GM19324 (cell line): ENCODE measurements around the gene PPY.
"Not testable (repeated sequence)": the region's sequence is repeated elsewhere in the genome, so short reads cannot be mapped to it uniquely, and the experiment has no call there.

ENCODE experiments used
- ATAC-seq: cut with Tn5 transposase; IDR thresholded peaks from one replicate; pipeline ENCODE4 v1.9.1; 2021; ENCODE audit warnings: mild to moderate bottlenecking, moderate library complexity; ENCODE audit not compliant: unreplicated experiment, low FRiP score

The PPY gene, protein sequence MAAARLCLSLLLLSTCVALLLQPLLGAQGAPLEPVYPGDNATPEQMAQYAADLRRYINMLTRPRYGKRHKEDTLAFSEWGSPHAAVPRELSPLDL

DNA sequence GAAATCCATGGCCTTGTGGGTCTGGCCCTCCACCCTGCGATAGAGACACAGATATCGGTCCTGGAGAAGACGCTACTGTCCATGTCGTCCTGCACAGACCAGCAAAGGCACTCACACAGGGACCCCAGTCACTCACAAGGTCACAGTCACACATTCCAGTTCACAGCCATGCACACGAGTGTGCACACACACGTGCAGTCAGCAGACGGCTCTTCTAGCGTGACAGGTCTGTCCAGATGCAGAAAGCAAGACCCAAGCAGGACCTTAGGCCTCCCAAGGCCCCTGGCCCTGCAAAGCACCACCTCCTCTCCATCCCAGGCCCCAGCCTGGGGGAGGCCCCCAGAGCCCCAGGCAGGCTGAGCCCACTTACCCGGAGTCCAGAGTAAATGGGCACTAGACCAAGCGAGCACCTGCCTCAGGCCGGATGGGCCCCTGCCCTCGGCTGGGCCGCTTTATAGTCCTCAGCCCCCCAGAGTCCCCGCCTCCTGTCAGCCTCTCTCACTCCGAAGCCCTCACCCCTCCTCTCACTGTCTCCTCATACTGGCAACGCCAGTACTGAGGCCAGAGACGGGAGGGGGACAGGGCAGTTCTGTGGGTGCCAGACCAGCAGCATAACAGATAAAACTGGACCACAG lies at the start of gene PPY:
Gene PPY, minus strand, starts transcription at position 426 of the 635 bp plus-strand sequence. CDS start 822 bp downstream, outside the sequence.
- ATAC-seq, result no peak

DNA sequence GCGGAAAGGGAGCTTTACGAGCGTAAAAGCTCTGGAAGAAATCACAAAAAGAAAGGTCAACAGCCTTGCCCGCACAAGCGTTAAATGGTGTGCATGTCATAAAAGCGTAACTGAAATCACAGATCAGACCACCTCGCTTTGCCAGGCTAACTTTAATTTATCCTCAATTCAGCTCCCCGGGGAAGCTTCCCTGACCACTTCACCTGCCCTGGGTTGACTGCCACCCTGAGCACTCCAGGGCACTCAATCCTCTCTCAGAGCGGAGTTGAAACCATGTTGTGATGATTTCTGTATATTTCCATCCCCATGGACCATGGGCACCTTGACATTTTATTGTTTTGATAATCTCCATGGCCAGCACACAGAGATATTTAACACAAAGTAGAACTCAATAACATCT lies 46.0 kb upstream of the PPY start:
- no peak for ATAC-seq

DNA sequence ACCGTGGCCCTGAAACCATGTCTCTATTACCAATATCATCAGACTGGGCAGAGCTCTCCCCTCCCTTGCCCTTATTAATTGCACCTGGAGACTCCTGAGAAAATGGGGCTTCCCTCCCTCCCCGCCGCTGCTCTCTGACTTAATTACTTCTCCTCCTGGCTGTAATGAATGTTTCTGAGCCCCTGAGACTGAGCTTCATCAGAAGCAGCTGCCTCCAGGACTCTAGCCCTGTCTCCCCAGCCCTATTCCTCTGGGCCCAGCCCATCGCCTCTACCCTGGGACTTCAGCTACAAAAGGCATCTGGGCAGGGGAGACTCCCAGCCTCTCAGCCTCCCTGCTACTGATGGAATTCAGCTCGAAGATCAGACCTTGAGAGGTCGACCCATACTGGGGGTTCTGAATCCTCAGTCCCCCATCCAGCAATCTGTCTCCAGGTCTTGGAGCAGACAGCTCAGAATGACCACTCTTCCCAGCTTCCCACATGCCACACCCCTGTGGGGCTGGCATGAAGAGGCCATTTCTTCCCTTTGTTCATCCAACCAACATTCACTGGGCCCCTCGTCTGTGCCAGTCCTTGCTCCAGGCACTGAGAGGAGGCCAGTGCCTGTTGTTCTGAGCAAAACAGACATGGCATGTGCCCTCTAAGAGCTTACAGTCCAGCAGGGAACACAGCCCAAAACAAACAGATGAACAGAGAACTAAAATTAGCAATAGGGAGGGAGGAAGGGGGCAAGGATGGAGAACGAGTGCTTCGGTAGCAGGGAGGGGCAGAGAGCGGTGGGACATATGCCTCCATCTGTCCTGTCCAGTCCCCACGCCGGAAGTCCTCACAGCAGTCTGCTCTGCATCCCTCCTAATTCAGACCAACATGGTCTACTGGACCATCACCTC lies 45.1 kb upstream of the PPY start:
- no peak for ATAC-seq

DNA sequence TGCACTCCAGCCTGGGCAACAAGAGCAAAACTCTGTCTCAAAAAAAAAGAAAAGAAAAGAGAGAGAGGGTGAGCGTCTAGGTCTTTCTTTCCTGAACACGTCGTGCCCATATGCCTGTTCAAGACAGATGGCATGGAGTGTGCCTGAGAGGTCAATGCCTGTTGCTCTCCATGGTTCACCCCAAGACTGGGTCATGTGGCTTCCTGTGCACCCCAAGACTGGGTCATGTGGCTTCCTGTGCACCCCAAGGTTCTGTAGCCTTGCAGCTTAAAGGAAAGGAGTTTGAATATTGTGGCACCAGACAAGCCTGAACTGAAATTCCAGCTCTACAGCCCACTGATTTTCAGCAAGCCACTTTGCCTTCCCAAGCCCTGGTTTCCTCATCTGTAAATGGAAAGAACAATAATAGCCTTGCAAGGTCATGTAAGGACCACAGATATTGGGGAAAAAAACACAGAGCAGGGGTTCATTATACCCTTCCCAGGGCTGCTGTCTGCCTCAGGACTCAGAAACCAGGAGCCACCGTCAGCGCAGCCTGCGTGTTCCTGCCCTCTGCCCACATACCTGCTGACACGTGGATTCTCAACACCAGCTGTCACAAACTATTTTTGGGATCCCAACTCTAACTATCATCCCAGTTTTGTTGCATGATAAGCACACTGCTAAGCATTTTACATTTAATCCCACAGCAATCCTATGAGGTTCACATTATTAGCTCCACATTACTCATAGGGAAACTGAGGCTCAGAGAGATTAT lies 44.1 kb upstream of the PPY start:
- no peak for ATAC-seq

DNA sequence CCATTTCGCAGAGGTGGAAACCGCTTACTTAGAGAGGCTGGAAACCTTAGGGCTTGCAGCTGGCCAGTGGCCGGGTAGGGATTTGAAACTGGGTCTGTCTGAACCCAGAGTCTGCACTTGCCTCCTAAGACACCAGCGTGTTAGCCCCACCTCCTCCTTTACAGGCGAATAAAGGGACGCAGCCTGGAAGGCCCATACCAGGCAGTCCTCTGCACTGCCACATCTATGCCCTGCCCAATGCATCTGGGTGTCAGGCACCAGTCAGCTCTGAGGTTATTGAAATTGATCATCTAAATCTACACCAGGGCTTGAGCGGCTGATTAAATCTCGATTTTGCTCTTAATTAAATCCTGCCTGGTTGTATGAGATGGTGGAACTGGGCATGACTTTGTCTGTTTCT lies 42.2 kb upstream of the PPY start:
- no peak for ATAC-seq

DNA sequence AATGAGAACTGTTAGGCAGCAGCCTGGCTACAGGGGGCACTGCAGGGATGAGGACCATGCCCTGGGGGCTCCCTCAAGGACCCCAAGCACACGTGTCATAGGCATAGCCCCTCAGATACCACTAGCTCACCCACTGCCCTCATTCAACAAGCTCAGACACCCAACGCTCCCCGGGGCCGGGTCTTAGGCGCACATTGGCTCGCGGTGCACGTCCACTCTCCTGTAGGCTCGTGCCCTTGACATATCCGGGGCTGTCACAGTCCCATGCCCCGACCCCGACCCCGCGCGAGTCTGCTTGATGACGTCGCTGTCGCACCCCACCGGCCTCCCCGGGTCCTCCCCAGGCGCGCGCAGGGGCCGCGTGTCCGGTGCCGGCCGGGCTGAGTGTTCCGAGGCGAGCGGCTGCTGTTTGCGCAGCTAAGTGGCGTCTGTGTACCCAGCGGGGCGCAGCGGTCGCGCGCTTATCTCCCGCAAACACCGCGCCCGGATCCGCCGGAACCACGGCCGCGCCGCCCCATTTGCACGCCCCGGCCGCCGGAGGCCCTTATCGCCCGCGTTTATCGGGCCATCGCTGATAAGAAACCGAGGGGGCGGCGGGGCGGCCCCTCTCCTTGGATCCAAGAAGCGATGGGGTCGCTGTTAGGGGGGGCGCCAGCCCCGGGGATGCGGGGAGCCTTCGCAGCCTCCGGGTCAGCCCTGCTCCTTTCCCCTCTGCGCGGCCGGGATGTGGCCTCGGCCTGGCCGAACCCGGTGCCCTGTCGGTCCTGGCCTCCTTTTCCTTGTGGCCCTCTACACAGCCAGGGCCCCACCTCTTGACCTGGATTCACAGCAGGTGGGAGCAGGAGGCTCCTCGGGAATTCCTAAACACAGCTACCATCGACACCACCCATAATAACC lies 41.5 kb upstream of the PPY start:
- ATAC-seq, result no peak

DNA sequence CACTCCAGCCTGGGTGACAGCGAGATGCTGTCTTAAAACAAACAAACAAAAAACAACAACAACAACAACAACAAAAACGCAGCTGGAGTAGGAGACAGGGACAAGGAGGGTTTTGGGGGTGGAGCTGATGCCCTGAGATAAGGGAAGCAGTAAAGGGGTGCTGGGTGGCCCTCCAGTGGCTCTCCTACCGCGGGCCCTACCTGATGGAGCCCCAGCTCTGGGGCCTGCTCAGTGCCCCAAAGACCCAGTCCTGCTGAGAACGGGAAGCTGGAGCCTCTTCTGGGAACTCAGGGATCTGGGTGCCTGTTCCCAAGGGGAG lies 40.9 kb upstream of the PPY start:
- no peak for ATAC-seq

DNA sequence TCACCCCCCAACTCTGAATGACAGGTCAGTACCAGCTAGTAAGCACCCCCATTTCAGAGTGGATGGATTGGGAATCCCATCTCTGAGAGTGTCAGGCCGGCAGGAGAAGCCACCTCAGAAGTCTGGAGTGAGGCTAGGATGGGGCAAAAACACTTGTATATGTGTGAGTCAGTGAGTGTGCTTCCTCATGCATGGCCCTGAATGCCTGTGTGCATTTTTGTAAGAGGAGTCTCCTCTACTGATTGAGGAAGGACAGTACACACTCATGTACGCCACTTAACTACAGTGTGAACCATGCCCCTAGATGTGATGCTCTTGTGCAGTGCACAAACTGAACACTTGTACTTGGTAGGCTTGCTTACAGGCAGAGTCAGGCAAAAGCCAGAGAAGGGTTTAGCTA lies 39.9 kb upstream of the PPY start:
- ATAC-seq, result no peak

DNA sequence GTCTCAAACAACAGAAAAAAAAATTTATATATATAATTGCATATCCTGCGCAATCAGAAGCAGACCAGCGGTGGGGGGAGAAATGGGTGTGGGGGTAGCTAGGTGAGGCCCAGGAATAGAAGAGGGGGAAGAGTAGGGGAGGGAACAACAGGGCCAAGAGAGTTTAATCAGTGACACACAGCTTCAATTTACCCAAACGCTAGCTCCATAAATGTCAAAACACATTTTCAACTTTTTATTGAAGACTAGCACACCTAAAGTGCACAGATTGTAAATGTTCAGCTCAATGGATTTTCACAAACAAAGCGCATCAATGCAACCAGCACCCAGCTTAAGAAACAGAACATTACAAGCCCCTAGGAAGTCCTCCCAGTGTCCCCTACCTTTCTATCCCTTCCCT lies 37.4 kb upstream of the PPY start:
- no peak for ATAC-seq

DNA sequence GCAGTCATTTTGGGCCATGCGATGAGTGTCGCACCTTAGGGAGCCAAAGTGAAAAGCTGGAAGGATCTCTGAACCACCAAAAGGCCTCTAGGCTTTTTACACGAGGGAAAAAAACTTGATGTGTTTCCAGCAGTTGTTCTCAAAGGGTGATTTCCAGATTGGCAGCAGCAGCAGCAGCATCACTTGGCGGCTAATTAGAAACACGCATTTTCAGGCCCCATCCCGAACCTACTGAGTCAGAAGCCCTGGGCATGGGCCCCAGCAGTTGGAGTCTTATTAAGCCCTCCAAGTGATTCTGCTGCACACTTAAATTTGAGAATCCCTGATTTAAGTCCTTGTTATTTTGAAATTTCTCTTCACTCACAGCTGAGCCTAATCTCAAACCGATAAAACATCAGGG lies 36.7 kb upstream of the PPY start:
- no peak for ATAC-seq

DNA sequence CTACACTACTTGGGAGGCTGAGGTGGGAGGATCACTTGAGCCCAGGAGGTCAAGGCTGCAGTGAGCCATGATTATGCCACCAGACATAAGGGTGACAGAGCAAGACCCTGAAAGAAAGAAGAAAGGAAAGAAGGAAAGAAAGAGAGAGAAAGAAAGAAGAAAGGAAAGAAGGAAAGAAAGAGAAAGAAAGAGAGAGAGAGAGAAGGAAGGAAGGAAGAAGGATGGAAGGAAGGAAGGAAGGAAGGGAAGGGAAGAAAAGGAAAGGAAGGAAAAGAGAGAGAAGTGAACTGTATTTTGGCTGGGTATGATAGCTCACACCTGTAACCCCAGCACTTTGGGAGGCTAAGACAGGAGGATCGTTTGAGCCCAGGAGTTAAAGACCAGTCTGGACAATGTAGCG lies 35.8 kb upstream of the PPY start:
- ATAC-seq, result no peak

DNA sequence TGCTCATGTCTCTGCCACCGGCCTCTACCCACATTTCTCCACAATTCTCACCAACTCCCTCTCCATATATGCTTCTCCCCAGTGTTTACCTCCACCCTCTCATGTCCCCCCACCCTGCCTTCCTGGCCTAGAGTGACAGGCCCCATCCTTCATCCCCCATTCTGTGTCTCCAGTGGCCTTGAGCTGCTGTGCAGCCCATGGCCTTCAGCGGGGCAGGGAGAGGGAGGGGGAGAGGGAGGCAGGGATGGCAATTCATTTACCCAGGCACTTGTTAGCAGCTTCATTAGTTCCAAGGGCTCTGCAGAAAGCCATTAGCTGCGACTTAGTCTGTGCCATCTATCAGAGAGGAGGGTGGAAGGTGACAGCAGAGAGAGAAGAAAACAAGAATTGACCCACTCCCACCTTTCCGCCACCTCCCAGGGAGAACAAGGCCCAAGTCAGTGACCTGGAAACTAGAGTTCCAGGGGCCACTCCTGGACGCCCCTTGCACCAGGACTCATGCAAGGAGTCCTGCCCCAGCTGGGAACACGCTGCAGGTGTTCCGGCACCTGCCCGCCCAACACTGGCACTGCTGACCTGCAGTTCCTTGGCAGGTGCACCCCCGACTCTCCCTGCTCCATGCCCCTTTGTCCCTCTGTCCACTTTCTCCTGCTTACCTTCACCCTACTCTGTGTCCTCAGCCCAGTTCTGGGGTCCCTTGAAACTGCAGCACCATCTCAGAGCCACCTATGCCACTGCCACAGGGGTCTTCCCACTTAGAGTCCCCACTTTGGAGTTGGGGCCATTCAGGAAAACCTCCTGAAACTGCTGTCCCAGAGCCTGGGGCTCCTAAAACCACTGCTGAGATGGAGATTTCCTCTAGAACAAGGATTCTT lies 34.9 kb upstream of the PPY start:
- no peak for ATAC-seq

DNA sequence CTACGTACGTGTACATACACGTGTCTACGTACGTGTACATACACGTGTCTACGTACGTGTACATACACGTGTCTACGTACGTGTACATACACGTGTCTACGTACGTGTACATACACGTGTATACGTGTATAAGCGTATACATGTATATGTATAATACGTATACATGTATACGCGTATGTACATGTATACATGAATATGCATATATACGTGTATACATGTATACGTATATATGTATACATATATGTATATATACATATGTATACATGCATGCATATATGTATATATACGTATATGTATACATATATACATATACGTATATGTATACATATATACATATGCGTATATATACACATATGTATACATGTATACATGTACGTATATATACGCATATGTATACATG lies 33.6 kb upstream of the PPY start:
- no peak for ATAC-seq

DNA sequence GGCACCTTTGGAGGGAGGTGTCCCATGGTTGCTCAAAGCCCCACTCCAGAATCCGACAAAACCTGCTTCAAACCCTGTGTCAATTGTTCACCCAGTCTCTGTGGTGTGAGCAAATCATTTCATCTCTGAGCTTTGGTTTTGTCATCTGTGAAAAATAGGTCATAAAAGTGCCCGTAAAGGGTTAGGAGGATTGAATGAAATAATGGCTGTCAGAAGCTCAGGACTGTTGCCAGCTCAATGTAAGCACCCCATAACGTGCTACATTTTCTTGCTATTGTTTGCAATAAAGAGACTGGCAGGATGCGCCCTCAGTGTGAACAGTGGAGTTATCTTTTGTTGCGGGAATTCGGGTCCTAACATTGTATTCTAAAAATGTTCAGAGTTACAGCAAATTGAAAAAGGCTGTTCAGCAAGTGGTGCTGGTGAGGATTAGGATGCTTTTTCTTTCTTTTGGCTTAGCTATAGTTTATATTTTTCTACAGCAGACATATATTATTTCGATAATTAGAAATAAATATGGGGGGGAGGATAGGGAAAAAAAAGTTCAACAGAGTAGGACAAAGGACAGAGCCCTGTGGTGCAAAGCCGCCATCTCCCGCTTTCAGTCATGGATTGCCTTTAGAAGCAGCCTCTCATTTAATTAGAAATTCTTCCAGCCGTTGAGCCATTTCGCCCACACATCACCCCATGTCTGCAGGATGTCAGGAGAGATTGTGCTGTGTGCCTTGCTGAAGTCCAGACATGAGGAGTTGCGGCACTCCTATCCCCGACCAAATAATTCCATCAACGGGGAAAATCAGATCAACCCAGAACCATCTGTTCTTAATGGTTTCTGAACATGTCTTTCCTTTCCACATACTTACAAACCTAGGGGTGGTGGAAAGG lies 32.3 kb upstream of the PPY start:
- no peak for ATAC-seq

DNA sequence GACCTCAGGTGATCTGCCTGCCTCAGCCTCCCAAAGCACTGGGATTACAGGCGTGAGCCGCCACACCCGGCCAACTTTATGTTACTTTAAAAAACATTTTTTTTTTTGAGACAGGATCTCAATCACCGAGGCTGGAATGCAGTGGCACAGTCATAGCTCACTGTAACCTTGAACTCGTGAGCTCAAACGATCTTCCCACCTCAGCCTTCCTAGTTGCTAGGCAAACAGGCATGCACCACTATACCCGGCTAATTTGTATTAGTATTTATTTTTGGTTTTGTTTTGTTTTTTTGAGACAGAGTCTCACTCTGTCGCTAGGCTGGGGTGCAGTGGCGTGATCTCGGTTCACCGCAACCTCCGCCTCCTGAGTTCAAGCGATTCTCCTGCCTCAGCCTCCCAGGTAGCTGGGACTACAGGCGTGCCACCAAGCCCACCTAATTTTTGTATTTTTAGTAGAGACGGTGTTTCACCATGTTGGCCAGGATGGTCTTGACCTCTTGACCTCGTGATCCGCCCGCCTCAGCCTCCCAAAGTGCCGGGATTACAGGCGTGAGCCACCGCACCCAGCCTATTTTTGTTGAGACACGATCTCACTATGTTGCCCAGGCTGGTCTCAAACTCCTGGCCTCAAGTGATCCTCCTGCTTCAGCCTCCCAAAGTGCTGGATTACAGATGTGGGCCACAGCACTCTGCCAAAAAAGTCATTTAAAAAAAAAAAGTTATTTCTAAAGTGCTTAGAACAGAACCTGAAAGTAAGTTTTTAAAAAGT lies 30.4 kb upstream of the PPY start:
- not testable (repeated sequence) for ATAC-seq

DNA sequence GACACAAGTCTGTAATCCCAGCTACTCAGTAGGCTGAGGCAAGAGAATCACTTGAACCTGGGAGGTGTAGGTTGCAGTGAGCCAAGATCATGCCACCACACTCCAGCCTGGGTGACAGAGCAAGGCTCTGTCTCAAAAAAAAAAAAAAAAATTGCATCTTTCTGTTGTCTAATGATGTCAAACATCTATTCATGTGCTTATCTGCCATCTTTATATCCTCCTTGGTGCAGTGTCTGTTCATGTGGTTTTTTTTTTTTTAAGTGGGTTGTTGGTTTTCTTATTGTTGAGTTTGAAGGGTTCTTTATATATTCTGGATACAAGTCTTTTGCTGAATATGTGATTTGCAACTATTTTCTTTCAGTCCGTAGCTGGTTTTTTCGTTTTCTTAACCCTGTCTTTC lies 29.2 kb upstream of the PPY start:
- ATAC-seq, result not testable (repeated sequence)

DNA sequence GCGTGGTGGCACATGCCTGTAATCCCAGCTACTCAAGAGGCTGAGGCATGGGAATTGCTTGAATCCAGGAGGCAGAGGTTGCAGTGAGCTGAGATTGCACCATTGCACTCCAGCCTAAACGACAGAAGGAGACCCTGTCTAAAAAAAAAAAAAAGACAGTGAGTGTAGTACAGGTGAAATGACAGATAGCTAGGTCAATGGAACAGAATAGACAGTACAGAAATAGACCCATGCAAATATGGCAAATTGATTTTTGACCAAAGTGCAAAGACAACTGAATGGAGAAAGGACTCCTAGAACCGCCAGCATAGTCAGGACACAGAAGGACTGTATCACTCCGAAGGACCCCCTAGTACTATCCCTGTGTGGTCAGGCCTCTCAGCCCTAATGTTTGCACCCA lies 28.1 kb upstream of the PPY start:
- ATAC-seq, result no peak
